HEK293 (cell line): ENCODE data around the gene TPGS1.

ENCODE experiments used
- CTCF ChIA-PET: fragments of 350-600 bp; formaldehyde crosslinking; extraction: SDS; loops from one replicate; lab custom pipeline; 2021; ENCODE audit warnings: antibody characterized with exemption; lab: Yijun Ruan, JAX
- POLR2A ChIA-PET: fragments of 300-600 bp; formaldehyde crosslinking; extraction: SDS; loops from one replicate; lab custom pipeline; 2020; ENCODE audit warnings: antibody characterized with exemption, inconsistent platforms; lab: Yijun Ruan, JAX
- H3K27ac ChIP-seq: fragments of 200-500 bp; sonication (Bioruptor generic); 2 replicates; pipeline ENCODE4 v1.5.1; 2014; ENCODE audit warnings: low read depth, low read length, control low read depth, inconsistent platforms; ENCODE audit errors: extremely low read depth
- H3K36me3 ChIP-seq, 2 experiments: fragments of 200-500 bp in 1 of 2; sonication (Bioruptor generic) in 1 of 2; 1 replicate in 1 of 2; 2 replicates in 1 of 2; pipeline ENCODE4 v1.5.1; 2014 to 2017; ENCODE audit warnings: inconsistent platforms in 2 of 2, low read length in 2 of 2; ENCODE audit not compliant: control insufficient read depth in 2 of 2, insufficient read depth in 1 of 2
- H3K4me1 ChIP-seq: fragments of 200-500 bp; sonication (Bioruptor generic); 2 replicates; pipeline ENCODE4 v1.5.1; 2014; ENCODE audit warnings: mild to moderate bottlenecking, low read length, inconsistent platforms; ENCODE audit not compliant: control insufficient read depth, insufficient read depth
- H3K4me3 ChIP-seq: 2 replicates; pipeline ENCODE4 v1.5.1; 2011; ENCODE audit warnings: low read depth, mild to moderate bottlenecking, control low read depth, low read length, moderate library complexity
- H3K9me3 ChIP-seq: fragments of 200-500 bp; sonication (Bioruptor generic); 2 replicates; pipeline ENCODE4 v1.5.1; 2014; ENCODE audit warnings: low read depth, low read length, inconsistent platforms; ENCODE audit not compliant: control insufficient read depth, insufficient read depth
- BCL11A ChIP-seq: fragments of 450-650 bp; formaldehyde crosslinking; IDR thresholded peaks from 2 replicates; pipeline ENCODE4 v1.5.1; 2016; ENCODE audit warnings: low read depth, missing biosample characterization, missing genetic modification characterization
- HIC1 ChIP-seq: fragments of 450-650 bp; formaldehyde crosslinking; IDR thresholded peaks from 2 replicates; pipeline ENCODE4 v1.5.1; 2016; ENCODE audit warnings: missing biosample characterization, missing genetic modification characterization
- INSM2 ChIP-seq: fragments of 450-650 bp; formaldehyde crosslinking; IDR thresholded peaks from 2 replicates; pipeline ENCODE4 v1.5.1; 2016; ENCODE audit warnings: missing biosample characterization, missing genetic modification characterization
- KLF8 ChIP-seq: fragments of 450-650 bp; formaldehyde crosslinking; IDR thresholded peaks from 2 replicates; pipeline ENCODE4 v1.5.1; 2016; ENCODE audit warnings: missing biosample characterization, missing genetic modification characterization
- MZF1 ChIP-seq: fragments of 450-650 bp; formaldehyde crosslinking; IDR thresholded peaks from 2 replicates; pipeline ENCODE4 v1.5.1; 2017; ENCODE audit warnings: missing biosample characterization, missing genetic modification characterization, borderline replicate concordance
- PATZ1 ChIP-seq: fragments of 450-650 bp; formaldehyde crosslinking; IDR thresholded peaks from 2 replicates; pipeline ENCODE4 v1.5.1; 2016; ENCODE audit warnings: missing biosample characterization, missing genetic modification characterization
- REST ChIP-seq: fragments of 450-650 bp; formaldehyde crosslinking; IDR thresholded peaks from 2 replicates; pipeline ENCODE4 v1.5.1; 2016; ENCODE audit warnings: missing biosample characterization, missing genetic modification characterization
- WT1 ChIP-seq: fragments of 450-650 bp; formaldehyde crosslinking; IDR thresholded peaks from 2 replicates; pipeline ENCODE4 v1.5.1; 2016; ENCODE audit warnings: missing biosample characterization, missing genetic modification characterization
- ZFP3 ChIP-seq: fragments of 450-650 bp; formaldehyde crosslinking; IDR thresholded peaks from 2 replicates; pipeline ENCODE4 v1.5.1; 2016; ENCODE audit warnings: low read depth, missing biosample characterization, missing genetic modification characterization
- ZFP37 ChIP-seq: fragments of 450-650 bp; formaldehyde crosslinking; IDR thresholded peaks from 2 replicates; pipeline ENCODE4 v1.5.1; 2016; ENCODE audit warnings: missing biosample characterization, missing genetic modification characterization
- ZFP69B ChIP-seq: fragments of 450-650 bp; formaldehyde crosslinking; IDR thresholded peaks from 2 replicates; pipeline ENCODE4 v1.5.1; 2016; ENCODE audit warnings: missing biosample characterization, missing genetic modification characterization
- ZNF140 ChIP-seq: fragments of 450-650 bp; formaldehyde crosslinking; IDR thresholded peaks from 2 replicates; pipeline ENCODE4 v1.5.1; 2016; ENCODE audit warnings: missing biosample characterization, missing genetic modification characterization
- ZNF155 ChIP-seq: fragments of 450-650 bp; formaldehyde crosslinking; IDR thresholded peaks from 2 replicates; pipeline ENCODE4 v1.5.1; 2016; ENCODE audit warnings: missing biosample characterization, missing genetic modification characterization
- ZNF24 ChIP-seq: fragments of 450-650 bp; formaldehyde crosslinking; IDR thresholded peaks from 2 replicates; pipeline ENCODE4 v1.5.1; 2016; ENCODE audit warnings: missing biosample characterization, missing genetic modification characterization
- ZNF311 ChIP-seq: fragments of 450-650 bp; formaldehyde crosslinking; IDR thresholded peaks from 2 replicates; pipeline ENCODE4 v1.5.1; 2017; ENCODE audit warnings: missing biosample characterization, missing genetic modification characterization, borderline replicate concordance
- ZNF350 ChIP-seq: fragments of 450-650 bp; formaldehyde crosslinking; IDR thresholded peaks from 2 replicates; pipeline ENCODE4 v1.5.0; 2017; ENCODE audit warnings: missing biosample characterization, mild to moderate bottlenecking, missing genetic modification characterization
- ZNF391 ChIP-seq: fragments of 450-650 bp; formaldehyde crosslinking; IDR thresholded peaks from 2 replicates; pipeline ENCODE4 v1.5.1; 2016; ENCODE audit warnings: low read depth, missing biosample characterization, missing genetic modification characterization, borderline replicate concordance
- ZNF488 ChIP-seq: fragments of 450-650 bp; formaldehyde crosslinking; IDR thresholded peaks from 2 replicates; pipeline ENCODE4 v1.5.1; 2016; ENCODE audit warnings: missing biosample characterization, missing genetic modification characterization
- ZNF549 ChIP-seq: fragments of 450-650 bp; IDR thresholded peaks from 2 replicates; pipeline ENCODE4 v1.5.1; 2018; ENCODE audit warnings: missing biosample characterization, missing genetic modification characterization, mild to moderate bottlenecking, inconsistent platforms, moderate library complexity
- ZNF624 ChIP-seq: fragments of 450-650 bp; formaldehyde crosslinking; IDR thresholded peaks from 2 replicates; pipeline ENCODE4 v1.5.1; 2017; ENCODE audit warnings: missing biosample characterization, missing genetic modification characterization

Gene TPGS1

GRCh38 chr19:507286-508203 lies at the start of gene TPGS1 (continued):
- no peak for TF ChIP-seq ZNF311 (tag by site-specific recombination)
- TF ChIP-seq, all 188 proteins: peak for 49

- Histone ChIP-seq H3K4me3 (no peak overlapping the region), H3K9me3 (no peaks in the 10 kb centered on the region), H3K4me1 (no peaks in the 10 kb centered on the region)
- TF ChIP-seq ZNF391 (no peak), ZNF24 (tag by site-specific recombination) (no peak), ZNF140 (no peak), KLF8 (tag by site-specific recombination) (no peak), ZNF549 (tag by site-specific recombination) (no peak), ZNF624 (no peak), ZFP3 (tag by site-specific recombination) (no peak), ZNF488 (tag by site-specific recombination) (no peak), PATZ1 (tag by site-specific recombination) (no peak)
- TF ChIP-seq, all 188 proteins: peak for 0
- Histone ChIP-seq H3K27ac (no peak overlapping the region), H3K36me3 (peaks cover 0 to 14% of the 10 kb centered on the region in 2 experiments; a peak in 1 of 3 replicates)
- ChIA-PET CTCF (no interaction called here), POLR2A (no interaction called here)
Observed at GRCh38 chr19:457636-458035, 49.7 kb upstream of the TPGS1 start.

- Histone ChIP-seq H3K4me1 (no peaks in the 10 kb centered on the region), H3K4me3 (no peak overlapping the region), H3K9me3 (no peaks in the 10 kb centered on the region), H3K27ac (no peak overlapping the region), H3K36me3 (peaks cover 0 to 14% of the 10 kb centered on the region in 2 experiments; a peak in 1 of 3 replicates)
- ChIA-PET POLR2A (no interaction called here), CTCF (interaction anchor here (0.7 kb wide), 1 partner anchor 75 kb away, joined by 4 read pairs; no protein-coding TSS in a partner anchor)
- TF ChIP-seq ZFP69B (tag by site-specific recombination): no peak
- no peak for TF ChIP-seq BCL11A (tag by site-specific recombination)
- no peak for TF ChIP-seq WT1 (tag by site-specific recombination)
- TF ChIP-seq INSM2 (tag by site-specific recombination): no peak
- TF ChIP-seq REST: no peak
- TF ChIP-seq ZNF155 (tag by site-specific recombination): no peak
- no peak for TF ChIP-seq MZF1 (tag by site-specific recombination)
- TF ChIP-seq ZNF350 (tag by site-specific recombination): no peak
- TF ChIP-seq ZFP37 (tag by site-specific recombination): no peak
- TF ChIP-seq HIC1 (tag by site-specific recombination): no peak
Observed at GRCh38 chr19:458091-459042, 48.9 kb upstream of the TPGS1 start.
